Measurements from ENCODE around the gene CMPK2. TPM values are rescaled to one million over a fixed set of nuclear protein-coding genes. Genes with fewer than 3 reads are reported as not detected.

Gene CMPK2
- polyA plus RNA-seq, 1 of the 3 experiments (the other 2 are of a cell fraction) = 1.1 TPM

- TF ChIP-seq PBX3 (IDR thresholded peaks at IDR 0.05) = no peak
- TF ChIP-seq SMC3 (IDR thresholded peaks at IDR 0.05; ENCODE audit: low read depth, low read length) = no peak
- no peak for TF ChIP-seq NRF1 (IDR thresholded peaks at IDR 0.05; ENCODE audit: low read depth, low read length)
- TF ChIP-seq TCF12 (IDR thresholded peaks at IDR 0.05) = no peak
- no peak for TF ChIP-seq FOSL2 (IDR thresholded peaks at IDR 0.05; ENCODE audit: borderline replicate concordance, low read depth)
- no peak for TF ChIP-seq SIN3A (IDR thresholded peaks at IDR 0.05; ENCODE audit: borderline replicate concordance, low read depth, low read length)
- TF ChIP-seq TEAD4 (IDR thresholded peaks at IDR 0.05; ENCODE audit: borderline replicate concordance, insufficient read depth) = no peak
Observed at GRCh38 chr2:6864231-6864754, 1.4 kb downstream of the CMPK2 start (continued).

GRCh38 chr2:6863792-6864191, 1.9 kb downstream of the CMPK2 start:
- no peaks in the 10 kb centered on the region for H3F3A ChIP-seq (replicated peaks; ENCODE audit: insufficient read depth)
- no peak overlapping the region for H3K27ac ChIP-seq (ENCODE audit: low read depth in 2 of 2, low read length in 1 of 2)
- H3K4me2 ChIP-seq = no peak overlapping the region
- no peaks in the 10 kb centered on the region for H4K20me1 ChIP-seq (ENCODE audit: insufficient read depth)
- H3K9me2 ChIP-seq = no peaks in the 10 kb centered on the region
- H3K79me2 ChIP-seq (ENCODE audit: insufficient read depth) = no peaks in the 10 kb centered on the region
- no peak overlapping the region for H2AFZ ChIP-seq (ENCODE audit: low read depth)
- H3K4me1 ChIP-seq (ENCODE audit: control insufficient read depth in 1 of 2, insufficient read depth in 2 of 2, low read depth in 1 of 2, low read length in 1 of 2) = peaks cover 5 to 10% of the 10 kb centered on the region in 2 experiments; a peak in 2 of 4 replicates
- no peaks in the 10 kb centered on the region for H3K36me3 ChIP-seq (replicated peaks in 1 of 2; ENCODE audit: control insufficient read depth in 1 of 2, insufficient read depth in 2 of 2, low read length in 1 of 2)
- POLR2A ChIA-PET = no interaction called here
- H3K9ac ChIP-seq = no peak overlapping the region
- H3K9me3 ChIP-seq = no peaks in the 10 kb centered on the region
- 84% methylated on average over 4 of the region's 6 CpGs for WGBS (ENCODE audit: low lambda C conversion rate)
- H3K27me3 ChIP-seq (ENCODE audit: insufficient read depth) = no peaks in the 10 kb centered on the region
- CTCF ChIA-PET = interaction anchor here (2.3 kb wide), 1 partner anchor 34 kb away, joined by 8 read pairs; no protein-coding TSS in a partner anchor
- no peak for TF ChIP-seq IRF3 (IDR thresholded peaks at IDR 0.05; ENCODE audit: low read depth, low read length)
- no peak for TF ChIP-seq USF1 (IDR thresholded peaks at IDR 0.05; ENCODE audit: borderline replicate concordance, low read depth)
- TF ChIP-seq GATA2 (CRISPR knock-in tag; IDR thresholded peaks at IDR 0.05) = no peak
- TF ChIP-seq RAD21 (IDR thresholded peaks at IDR 0.05; ENCODE audit: low read length) = no peak
- no peak for TF ChIP-seq ZBTB33 (IDR thresholded peaks at IDR 0.05; ENCODE audit: borderline replicate concordance, low read depth)
- no peak for TF ChIP-seq YY1 (IDR thresholded peaks at IDR 0.05; ENCODE audit: low read depth)
- no peak for TF ChIP-seq RCOR1 (IDR thresholded peaks at IDR 0.05; ENCODE audit: low read length)
- TF ChIP-seq TCF12 (IDR thresholded peaks at IDR 0.05) = no peak
- H3K4me3 ChIP-seq (ENCODE audit: low read depth in 2 of 2, low read length in 1 of 2) = no peak overlapping the region
- peak; percentile 14 for DNase-seq

All from SK-N-SH (cell line).